Body of pancreas (tissue), 4 donors: ENCODE measurements around the gene DBNL.

Experiments
- POLR2A ChIP-seq, 3 donors: fragments of 450-650 bp; IDR thresholded peaks; one replicate each; pipeline ENCODE4 v1.6.1; 2016; ENCODE audit warnings: antibody characterized with exemption in 3 of 3, mild to moderate bottlenecking in 2 of 3
- TF ChIP-seq, protein P1 (sequence below), 7 experiments: fragments of 450-650 bp in 4 of 7; fragments of 200-600 bp in 3 of 7; sonication (generic) in 3 of 7; IDR thresholded peaks; one replicate each; pipeline ENCODE4 v1.5.1; 2016 to 2019; ENCODE audit warnings: antibody characterized with exemption in 7 of 7

GRCh38 chr7:44062903-44063295, 18.4 kb downstream of the DBNL start:
- TF ChIP-seq, protein P1, sequence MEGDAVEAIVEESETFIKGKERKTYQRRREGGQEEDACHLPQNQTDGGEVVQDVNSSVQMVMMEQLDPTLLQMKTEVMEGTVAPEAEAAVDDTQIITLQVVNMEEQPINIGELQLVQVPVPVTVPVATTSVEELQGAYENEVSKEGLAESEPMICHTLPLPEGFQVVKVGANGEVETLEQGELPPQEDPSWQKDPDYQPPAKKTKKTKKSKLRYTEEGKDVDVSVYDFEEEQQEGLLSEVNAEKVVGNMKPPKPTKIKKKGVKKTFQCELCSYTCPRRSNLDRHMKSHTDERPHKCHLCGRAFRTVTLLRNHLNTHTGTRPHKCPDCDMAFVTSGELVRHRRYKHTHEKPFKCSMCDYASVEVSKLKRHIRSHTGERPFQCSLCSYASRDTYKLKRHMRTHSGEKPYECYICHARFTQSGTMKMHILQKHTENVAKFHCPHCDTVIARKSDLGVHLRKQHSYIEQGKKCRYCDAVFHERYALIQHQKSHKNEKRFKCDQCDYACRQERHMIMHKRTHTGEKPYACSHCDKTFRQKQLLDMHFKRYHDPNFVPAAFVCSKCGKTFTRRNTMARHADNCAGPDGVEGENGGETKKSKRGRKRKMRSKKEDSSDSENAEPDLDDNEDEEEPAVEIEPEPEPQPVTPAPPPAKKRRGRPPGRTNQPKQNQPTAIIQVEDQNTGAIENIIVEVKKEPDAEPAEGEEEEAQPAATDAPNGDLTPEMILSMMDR (IDR thresholded peaks at IDR 0.05), result no peak
- no peak for TF ChIP-seq POLR2A (IDR thresholded peaks at IDR 0.05)
